Motor neuron (in vitro differentiated cells): Measurements from ENCODE around the gene DDX1. TPM values are rescaled to one million over a fixed set of nuclear protein-coding genes. Genes with fewer than 3 reads are reported as not detected.

ENCODE experiments used
- ATAC-seq, 8 experiments: fragments of 200-7000 bp; cut with Tn5 transposase; replicated peaks in 6 of 8; 2 replicates each; pipeline ENCODE4 v1.8.0; 2021; ENCODE audit warnings: mild to moderate bottlenecking in 8 of 8, moderate library complexity in 8 of 8
- H3K27ac ChIP-seq, 2 donors: fragments of 250-450 bp; sonication (Bioruptor Pico); 2 replicates each; pipeline ENCODE4 v1.9.0; 2021; ENCODE audit warnings: antibody characterized with exemption in 2 of 2, mild to moderate bottlenecking in 2 of 2, moderate library complexity in 1 of 2
- H3K4me1 ChIP-seq, 2 donors: fragments of 250-450 bp; sonication (Bioruptor Pico); replicated peaks in 1 of 2; 2 replicates each; pipeline ENCODE4 v1.6.1; 2021; ENCODE audit warnings: antibody characterized with exemption in 2 of 2, mild to moderate bottlenecking in 2 of 2, moderate library complexity in 1 of 2
- H3K4me3 ChIP-seq, 5 donors: fragments of 250-450 bp; sonication (Bioruptor Pico); 2 replicates each; pipeline ENCODE4 v1.9.0; 2021; ENCODE audit warnings: antibody characterized with exemption in 5 of 5, mild to moderate bottlenecking in 5 of 5, moderate library complexity in 4 of 5
- WGBS, 10 experiments: fragments of 450-650 bp; shearing (Covaris generic); methylation state at CpG; one replicate each; pipeline ENCODE4 v1.0.0; 2022; 5-methylcytosine and 5-hydroxymethylcytosine counted together
- in situ Hi-C, 9 experiments: fragments of 400-800 bp; cut with MboI; loops; one replicate each; pipeline ENCODE4 v1.15.0; 2021; ENCODE audit warnings: low sequenced_read_pairs in 9 of 9, low pct_unique_long_range_greater_than_20kb in 2 of 9; ENCODE audit not compliant: unreplicated experiment in 9 of 9
- total RNA-seq, 8 experiments: library from RNA; unstranded; fragments of 300-600 nt; gene quantifications; 2 replicates each; pipeline versions ENCODE4 v1.2.3 to v1.2.4, GENCODE V29; 2022

The DDX1 gene
- total RNA-seq, 8 experiments from 2014 or later, result 64.3 to 139 (median 88.9) TPM

- Histone ChIP-seq H3K4me3 (peak overlapping the region; percentile 68 to 98 (median 96)), H3K4me1 (peaks cover 3 to 12% of the 10 kb centered on the region in 2 donors), H3K27ac (peak overlapping the region; percentile 96 to 99)
- in situ Hi-C loops, result loop anchor here in 3 of 9 experiments (25.0 kb wide), 4 partner anchors 229 to 1179 kb away; partner anchors contain the start of gene LRATD1 (in 2 of the 3)
- no peak for ATAC-seq
- WGBS, 10 experiments, result 0 to 100% (median 60%) methylated on average over 1 to 4 of the region's 7 CpGs; no CpG with 5 or more reads in 1 of the 10 experiments
These were observed 336 bp upstream of the DDX1 start for GRCh38 chr2:15591373-15591691.

GRCh38 chr2:15593327-15593705 is 1.6 kb downstream of the DDX1 start:
- WGBS, 10 experiments, result 61 to 100% (median 94%) methylated on average over 2 to 3 of the region's 3 CpGs; no CpG with 5 or more reads in 1 of the 10 experiments
- in situ Hi-C loops, result loop anchor here in 3 of 9 experiments (25.0 kb wide), 4 partner anchors 231 to 1181 kb away; partner anchors contain the start of gene LRATD1 (in 2 of the 3)
- no peak for ATAC-seq
- peak overlapping the region in 3 of 5 donors; percentile 93 to 97 (median 96) for H3K4me3 ChIP-seq
- peaks cover 3 to 12% of the 10 kb centered on the region in 2 donors for H3K4me1 ChIP-seq
- no peak overlapping the region for H3K27ac ChIP-seq

GRCh38 chr2:15594291-15595256 is 2.9 kb downstream of the DDX1 start:
- WGBS, 10 experiments, result 33 to 89% (median 79%) methylated on average over 1 to 5 of the region's 5 CpGs; no CpG with 5 or more reads in 1 of the 10 experiments
- H3K4me1 ChIP-seq, result peaks cover 3 to 12% of the 10 kb centered on the region in 2 donors
- no peak for ATAC-seq
- no peak overlapping the region for H3K27ac ChIP-seq
- H3K4me3 ChIP-seq, result no peak overlapping the region
- in situ Hi-C loops, result loop anchor here in 3 of 9 experiments (25.0 kb wide), 4 partner anchors 232 to 1182 kb away; partner anchors contain the start of gene LRATD1 (in 2 of the 3)

GRCh38 chr2:15595342-15595905 is 3.8 kb downstream of the DDX1 start:
- no peak overlapping the region for H3K27ac ChIP-seq
- no peak for ATAC-seq
- WGBS, 10 experiments, result 93 to 100% (median 98%) methylated on average over 2 to 6 of the region's 6 CpGs
- H3K4me1 ChIP-seq, result peaks cover 3 to 12% of the 10 kb centered on the region in 2 donors
- in situ Hi-C loops, result loop anchor here in 3 of 9 experiments (25.0 kb wide), 4 partner anchors 233 to 1183 kb away; partner anchors contain the start of gene LRATD1 (in 2 of the 3)
- H3K4me3 ChIP-seq, result no peak overlapping the region

- Histone ChIP-seq H3K4me3 (no peak overlapping the region), H3K4me1 (peaks cover 1 to 12% of the 10 kb centered on the region in 2 donors), H3K27ac (no peak overlapping the region)
- ATAC-seq, result no peak
- in situ Hi-C loops, result loop anchor here in 3 of 9 experiments (25.0 kb wide), 4 partner anchors 234 to 1184 kb away; partner anchors contain the start of gene LRATD1 (in 2 of the 3)
- WGBS, 10 experiments, result 91 to 100% (median 100%) methylated on average over 1 to 4 of the region's 4 CpGs
These were observed 4.3 kb downstream of the DDX1 start for GRCh38 chr2:15595936-15596335.

- 67 to 100% (median 100%) methylated on average over 1 to 2 of the region's 2 CpGs for WGBS, 10 experiments
- no peak overlapping the region for H3K4me3 ChIP-seq
- in situ Hi-C loops, result loop anchor here in 3 of 9 experiments (25.0 kb wide), 4 partner anchors 234 to 1184 kb away; partner anchors contain the start of gene LRATD1 (in 2 of the 3)
- peaks cover 0 to 9% of the 10 kb centered on the region in 2 donors for H3K4me1 ChIP-seq
- no peak overlapping the region for H3K27ac ChIP-seq
- ATAC-seq, result no peak
These were observed 4.7 kb downstream of the DDX1 start for GRCh38 chr2:15596350-15596749.

GRCh38 chr2:15596968-15597367 is 5.3 kb downstream of the DDX1 start:
- Histone ChIP-seq H3K4me3 (no peak overlapping the region), H3K27ac (no peak overlapping the region), H3K4me1 (peaks cover 0 to 9% of the 10 kb centered on the region in 2 donors)
- WGBS, 10 experiments, result 87 to 100% (median 93%) methylated on average over 2 to 4 of the region's 4 CpGs
- in situ Hi-C loops, result loop anchor here in 3 of 9 experiments (25.0 kb wide), 4 partner anchors 235 to 1185 kb away; partner anchors contain the start of gene LRATD1 (in 2 of the 3)
- no peak for ATAC-seq

- in situ Hi-C loops, result loop anchor here in 3 of 9 experiments (25.0 kb wide), 4 partner anchors 238 to 1188 kb away; partner anchors contain the start of gene LRATD1 (in 2 of the 3)
- Histone ChIP-seq H3K4me3 (no peak overlapping the region), H3K27ac (no peak overlapping the region), H3K4me1 (no peaks in the 10 kb centered on the region)
- no peak for ATAC-seq
- WGBS, 10 experiments, result 80 to 100% (median 100%) methylated on average over 1 of the region's 1 CpG; no CpG with 5 or more reads in 4 of the 10 experiments
These were observed 8.3 kb downstream of the DDX1 start for GRCh38 chr2:15599994-15600393.

- 83 to 100% (median 100%) methylated on average over 1 of the region's 1 CpG for whole genome bisulfite sequencing, 10 experiments
- Histone ChIP-seq H3K4me3 (no peak overlapping the region), H3K27ac (no peak overlapping the region), H3K4me1 (no peaks in the 10 kb centered on the region)
- ATAC-seq, result no peak
- in situ Hi-C loops, result no loop called here
These were observed 10.0 kb downstream of the DDX1 start for GRCh38 chr2:15601681-15602080.

GRCh38 chr2:15602393-15602792 is 10.7 kb downstream of the DDX1 start:
- no peaks in the 10 kb centered on the region for H3K4me1 ChIP-seq
- ATAC-seq, result no peak
- no peak overlapping the region for H3K27ac ChIP-seq
- H3K4me3 ChIP-seq, result no peak overlapping the region
- 40 to 100% (median 94%) methylated on average over 1 to 8 of the region's 8 CpGs; no CpG with 5 or more reads in 3 of the 10 experiments for WGBS, 10 experiments
- in situ Hi-C loops, result no loop called here

GRCh38 chr2:15603044-15603765 is 11.5 kb downstream of the DDX1 start:
- in situ Hi-C loops, result no loop called here
- H3K27ac ChIP-seq, result no peak overlapping the region
- no peak overlapping the region for H3K4me3 ChIP-seq
- ATAC-seq, result no peak
- H3K4me1 ChIP-seq, result no peaks in the 10 kb centered on the region
- 62 to 100% (median 93%) methylated on average over 1 to 3 of the region's 3 CpGs for WGBS, 10 experiments

GRCh38 chr2:15603948-15604347 is 12.3 kb downstream of the DDX1 start:
- in situ Hi-C loops, result no loop called here
- no peaks in the 10 kb centered on the region for H3K4me1 ChIP-seq
- 83 to 100% (median 98%) methylated on average over 1 to 2 of the region's 2 CpGs for WGBS, 10 experiments
- no peak for ATAC-seq
- H3K4me3 ChIP-seq, result no peak overlapping the region
- no peak overlapping the region for H3K27ac ChIP-seq
